Spleen (tissue), 11 donors: ENCODE results near the gene METTL9. TPM values are rescaled to one million over a fixed set of nuclear protein-coding genes. Genes with fewer than 3 reads are reported as not detected.
"Not testable (repeated sequence)": the region's sequence is repeated elsewhere in the genome, so short reads cannot be mapped to it uniquely, and the experiment has no call there.

Experiments used
- DNase-seq: peaks from one replicate; pipeline ENCODE4 v3.0.0-alpha.2; 2020
- H3K27ac ChIP-seq, 8 donors: fragments of 200-600 bp; sonication (generic) in 7 of 8; 1 replicate in 4 of 8; 2 replicates in 4 of 8; pipeline versions ENCODE4 v1.5.0 to v1.8.0; 2016 to 2021; ENCODE audit warnings: inconsistent platforms in 4 of 8, mild to moderate bottlenecking in 4 of 8, moderate library complexity in 1 of 8
- H3K27me3 ChIP-seq, 7 donors: fragments of 200-600 bp; sonication (generic) in 6 of 7; replicated peaks in 1 of 7; 1 replicate in 4 of 7; 2 replicates in 3 of 7; pipeline versions ENCODE4 v1.5.0 to v1.8.0; 2016 to 2021; ENCODE audit warnings: inconsistent platforms in 3 of 7, mild to moderate bottlenecking in 1 of 7
- H3K36me3 ChIP-seq, 6 donors: fragments of 200-600 bp; sonication (generic) in 5 of 6; 1 replicate in 4 of 6; 2 replicates in 2 of 6; pipeline versions ENCODE4 v1.5.0 to v1.8.0; 2016 to 2021; ENCODE audit warnings: inconsistent platforms in 2 of 6
- H3K4me1 ChIP-seq, 6 donors: fragments of 200-600 bp; sonication (generic) in 5 of 6; 1 replicate in 3 of 6; 2 replicates in 3 of 6; pipeline versions ENCODE4 v1.5.0 to v1.8.0; 2016 to 2021; ENCODE audit warnings: inconsistent platforms in 3 of 6
- H3K4me3 ChIP-seq, 8 donors: fragments of 200-600 bp; sonication (generic) in 7 of 8; 1 replicate in 4 of 8; 2 replicates in 4 of 8; pipeline versions ENCODE4 v1.5.0 to v1.8.0; 2016 to 2021; ENCODE audit warnings: inconsistent platforms in 4 of 8, mild to moderate bottlenecking in 4 of 8, moderate library complexity in 2 of 8
- H3K9me3 ChIP-seq, 8 donors: fragments of 200-600 bp; sonication (generic) in 7 of 8; 1 replicate in 4 of 8; 2 replicates in 4 of 8; pipeline versions ENCODE4 v1.5.0 to v1.8.0; 2016 to 2021; ENCODE audit warnings: inconsistent platforms in 4 of 8
- CTCF ChIP-seq, 11 experiments: fragments of 200-600 bp in 7 of 11; fragments of 450-650 bp in 4 of 11; sonication (generic) in 4 of 11; IDR thresholded peaks in 8 of 11; conservative IDR thresholded peaks in 3 of 11; 1 replicate in 7 of 11; 2 replicates in 4 of 11; pipeline versions ENCODE4 v1.4.0 to v1.8.0; 2016 to 2021; ENCODE audit warnings: antibody characterized with exemption in 11 of 11, inconsistent platforms in 4 of 11, mild to moderate bottlenecking in 1 of 11
- POLR2A ChIP-seq, 3 donors: fragments of 450-650 bp; IDR thresholded peaks; one replicate each; pipeline ENCODE4 v1.5.1; 2017; ENCODE audit warnings: antibody characterized with exemption in 3 of 3, mild to moderate bottlenecking in 1 of 3
- POLR2AphosphoS5 ChIP-seq, 3 donors: sonication (generic); formaldehyde crosslinking; IDR thresholded peaks; one replicate each; pipeline ENCODE4 v1.5.1; 2017; ENCODE audit warnings: antibody characterized with exemption in 3 of 3
- WGBS, 5 donors: extraction: QIAGEN DNeasy Blood & Tissue Kit in 3 of 5; methylation state at CpG; one replicate each; pipeline versions ENCODE4 v1.1.5 to v1.1.7; 2013 to 2018; 5-methylcytosine and 5-hydroxymethylcytosine counted together
- intact Hi-C: fragments of 100-400 bp; cut with DNase I; formaldehyde crosslinking; loops from one replicate; pipeline ENCODE4 v1.15.0; 2023; ENCODE audit warnings: low total_unique reads
- polyA plus RNA-seq, 3 donors: library from polyadenylated mRNA; stranded (reverse); fragments of 200-250 nt; gene quantifications; one replicate each; pipeline ENCODE4 v1.2.1, GENCODE V29; 2013
- total RNA-seq, 7 donors: library from RNA; depleted of rRNA in 3 of 7; stranded (reverse); fragments of >200 nt in 3 of 7; fragmentation: NEBNext Ultra II Directional in 4 of 7; extraction: Animal tissue kit (Norgen Biotek cat#: 25700) in 4 of 7; gene quantifications; one replicate each; pipeline versions ENCODE4 v1.1.0 to v1.2.1, GENCODE V29; 2016 to 2021
- donor health status: healthy with polysubstance abuse.
- donor health status: DM: no; HTN: no; CAD: no; lungs with moderate emphysema.
- donor health status: DM: no; HTN: no; CAD: no.
- donor health status: Bipolar disorder and iron deficiency.
- donor health status: healthy.
- donor health status: DM: no; HTN: no; CAD: no.
- donor health status: DM: yes; HTN: yes; CAD: no.

The METTL9 gene
- total and polyA plus RNA-seq, 10 donors, result 28.5 to 247 (median 97.1) TPM

GRCh38 chr16:21628772-21629171 lies 29.4 kb downstream of the METTL9 start:
- H3K4me1 ChIP-seq, result peaks cover 0 to 67% (median 24%) of the 10 kb centered on the region in 6 donors
- no peaks in the 10 kb centered on the region for H3K27me3 ChIP-seq
- DNase-seq, result no peak
- peaks cover 0 to 4% (median 0%) of the 10 kb centered on the region in 8 donors for H3K9me3 ChIP-seq
- H3K4me3 ChIP-seq, result no peak overlapping the region
- 92 to 98% (median 94%) methylated on average over 5 of the region's 5 CpGs for WGBS, 5 donors
- peaks cover 0 to 97% (median 28%) of the 10 kb centered on the region in 6 donors for H3K36me3 ChIP-seq
- peak overlapping the region in 1 of 8 donors; percentile 13 for H3K27ac ChIP-seq
- TF ChIP-seq CTCF (IDR thresholded peaks at IDR 0.05 in 8 of 11, conservative IDR thresholded peaks at IDR 0.05 in 3 of 11) (no peak), POLR2A (IDR thresholded peaks at IDR 0.05) (no peak), POLR2AphosphoS5 (IDR thresholded peaks at IDR 0.05) (no peak)
- intact Hi-C loops, result no loop called here

- H3K27me3 ChIP-seq, H3K9me3 ChIP-seq, H3K4me3 ChIP-seq, intact Hi-C loops: not testable (repeated sequence)
- WGBS, 5 donors, result 97 to 99% (median 98%) methylated on average over 17 to 37 of the region's 37 CpGs
- Histone ChIP-seq H3K36me3 (peaks cover 0 to 97% (median 30%) of the 10 kb centered on the region in 6 donors), H3K27ac (peak overlapping the region in 2 of 8 donors; percentile 30 to 45), H3K4me1 (peaks cover 0 to 66% (median 24%) of the 10 kb centered on the region in 6 donors)
- TF ChIP-seq POLR2AphosphoS5 (IDR thresholded peaks at IDR 0.05), result peak in 1 of 3 donors; percentile 64
- DNase-seq, result peak; percentile 78
Measured at GRCh38 chr16:21629616-21630539, 30.5 kb downstream of the METTL9 start.

DNA sequence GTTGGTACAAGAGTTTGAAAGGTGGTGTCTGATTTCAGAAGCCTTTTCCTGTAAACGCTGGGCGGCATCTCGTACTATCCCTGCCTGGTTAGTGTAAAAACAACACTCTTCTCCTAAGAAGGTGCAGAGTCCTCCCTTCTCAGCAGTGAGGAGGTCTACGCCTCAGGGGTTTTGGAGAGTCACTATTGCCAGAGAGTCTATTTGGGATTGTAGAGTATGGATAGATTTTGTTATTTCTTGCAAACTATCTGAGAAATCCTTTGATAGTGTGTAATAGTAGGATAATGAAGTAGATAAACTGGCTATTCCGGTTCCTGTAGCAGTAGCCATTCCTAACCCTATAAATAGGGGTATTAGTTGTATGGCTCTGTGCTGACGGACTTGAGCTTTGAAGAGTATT lies 31.5 kb downstream of the METTL9 start:
- H3K27me3 ChIP-seq, DNase-seq, intact Hi-C loops, H3K9me3 ChIP-seq, H3K4me3 ChIP-seq: not testable (repeated sequence)
- Histone ChIP-seq H3K36me3 (peaks cover 0 to 97% (median 23%) of the 10 kb centered on the region in 6 donors), H3K27ac (peak overlapping the region in 2 of 8 donors; percentile 30 to 45), H3K4me1 (peaks cover 0 to 56% (median 21%) of the 10 kb centered on the region in 6 donors)
- 69 to 97% (median 85%) methylated on average over 6 of the region's 6 CpGs for WGBS, 5 donors

- H3K27me3 ChIP-seq, intact Hi-C loops, DNase-seq, H3K9me3 ChIP-seq, H3K4me3 ChIP-seq: not testable (repeated sequence)
- Histone ChIP-seq H3K27ac (peak overlapping the region in 2 of 8 donors; percentile 30 to 31), H3K36me3 (peaks cover 0 to 96% (median 23%) of the 10 kb centered on the region in 6 donors), H3K4me1 (peaks cover 0 to 51% (median 16%) of the 10 kb centered on the region in 6 donors)
- WGBS, 5 donors, result 65 to 90% (median 79%) methylated on average over 8 of the region's 8 CpGs
Measured at GRCh38 chr16:21631376-21631775, 32.0 kb downstream of the METTL9 start.

GRCh38 chr16:21631951-21632575 lies 32.7 kb downstream of the METTL9 start:
- H3K4me3 ChIP-seq, DNase-seq, intact Hi-C loops, H3K27me3 ChIP-seq, H3K9me3 ChIP-seq: not testable (repeated sequence)
- 72 to 90% (median 81%) methylated on average over 5 of the region's 5 CpGs for WGBS, 5 donors
- peak overlapping the region in 1 of 8 donors; percentile 31 for H3K27ac ChIP-seq
- H3K4me1 ChIP-seq, result peaks cover 0 to 46% (median 9%) of the 10 kb centered on the region in 6 donors
- peaks cover 0 to 96% (median 23%) of the 10 kb centered on the region in 6 donors for H3K36me3 ChIP-seq

DNA sequence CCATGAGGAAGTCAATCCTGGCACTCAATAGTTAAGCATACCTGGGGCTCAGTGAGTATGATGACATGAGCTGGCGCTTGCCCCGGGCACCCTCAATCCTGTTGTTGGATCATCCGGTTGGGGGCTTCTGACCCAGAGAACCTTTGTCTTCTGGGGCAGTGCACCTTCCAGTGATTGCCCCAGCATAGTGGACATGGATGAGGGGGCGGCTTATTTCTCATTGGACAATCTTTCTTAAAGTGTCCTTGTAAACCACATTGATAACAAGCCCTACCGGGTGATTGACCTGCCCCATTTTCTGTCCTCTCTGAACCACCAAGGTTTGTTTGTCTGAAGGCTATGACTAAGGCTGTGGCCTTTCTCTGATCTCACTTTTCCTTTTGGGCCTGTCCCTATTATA lies 34.8 kb downstream of the METTL9 start:
- DNase-seq, result no peak
- H3K27me3 ChIP-seq, result no peaks in the 10 kb centered on the region
- H3K36me3 ChIP-seq, result peaks cover 0 to 89% (median 19%) of the 10 kb centered on the region in 6 donors
- H3K27ac ChIP-seq, result no peak overlapping the region
- intact Hi-C loops, result no loop called here
- H3K4me3 ChIP-seq, result no peak overlapping the region
- peaks cover 0 to 4% (median 0%) of the 10 kb centered on the region in 8 donors for H3K9me3 ChIP-seq
- TF ChIP-seq POLR2AphosphoS5 (IDR thresholded peaks at IDR 0.05) (no peak), POLR2A (IDR thresholded peaks at IDR 0.05) (no peak), CTCF (IDR thresholded peaks at IDR 0.05 in 8 of 11, conservative IDR thresholded peaks at IDR 0.05 in 3 of 11) (no peak)
- H3K4me1 ChIP-seq, result peaks cover 0 to 51% (median 19%) of the 10 kb centered on the region in 6 donors
- 88 to 94% (median 90%) methylated on average over 5 of the region's 5 CpGs for WGBS, 5 donors

DNA sequence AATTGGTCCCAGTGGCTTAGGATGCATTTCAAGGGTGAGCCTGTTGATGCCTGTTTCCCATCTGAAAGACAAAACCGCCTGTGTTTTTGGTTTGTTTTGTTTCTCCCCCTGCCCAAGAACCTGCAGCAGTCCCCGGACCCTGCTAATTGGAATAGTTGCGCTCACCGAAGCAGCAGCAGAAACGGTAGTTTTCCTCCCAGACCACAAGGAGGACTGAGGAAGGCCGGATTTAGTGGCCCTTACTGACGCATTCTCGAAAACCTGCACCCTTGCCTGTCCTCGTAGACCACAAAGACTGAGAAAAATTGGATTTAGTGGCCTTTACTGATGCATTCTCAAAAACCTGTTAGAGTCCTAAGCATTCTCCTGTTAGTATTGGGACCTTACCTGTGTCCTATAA lies 36.3 kb downstream of the METTL9 start:
- Histone ChIP-seq H3K4me1 (peaks cover 4 to 57% (median 29%) of the 10 kb centered on the region in 6 donors), H3K36me3 (peaks cover 0 to 89% (median 8%) of the 10 kb centered on the region in 6 donors)
- intact Hi-C loops, H3K9me3 ChIP-seq, H3K27ac ChIP-seq, H3K4me3 ChIP-seq, H3K27me3 ChIP-seq, DNase-seq: not testable (repeated sequence)
- WGBS, 5 donors, result 93 to 97% (median 96%) methylated on average over 9 of the region's 9 CpGs
